Medulla oblongata (tissue), 1 donor: ENCODE measurements around the gene GRID2.
A peak's percentile ranks its signal among the peaks of the same experiment; 100 is the strongest.
"Not testable (repeated sequence)": the region's sequence is repeated elsewhere in the genome, so short reads cannot be mapped to it uniquely, and the experiment has no call there.

Source experiments
- DNase-seq: peaks from one replicate; pipeline ENCODE4 v3.0.0-alpha.2; 2015; ENCODE audit errors: extremely low spot score

Gene GRID2

DNA sequence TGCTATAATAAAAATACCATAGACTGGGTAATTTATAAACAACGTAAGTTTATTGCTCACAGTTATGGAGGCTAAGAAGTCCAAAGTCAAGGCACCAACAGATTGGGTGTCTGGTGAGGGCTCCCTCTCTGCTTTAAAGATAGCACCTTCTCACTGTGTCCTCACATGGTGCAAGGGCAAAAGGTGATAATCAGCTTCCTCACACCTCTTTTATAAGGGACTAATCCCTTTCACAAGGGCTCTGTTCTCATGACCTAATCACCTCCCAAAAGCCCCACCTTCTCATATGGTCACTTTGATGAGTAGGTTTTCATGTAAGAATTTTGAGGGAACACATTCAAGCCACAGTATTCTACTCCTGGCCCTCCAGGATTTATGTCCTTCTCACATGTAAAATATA is 883.1 kb downstream of the GRID2 start:
- no peak for DNase-seq

- no peak for DNase-seq
These were observed 883.7 kb downstream of the GRID2 start for GRCh38 chr4:93187466-93187865.

DNA sequence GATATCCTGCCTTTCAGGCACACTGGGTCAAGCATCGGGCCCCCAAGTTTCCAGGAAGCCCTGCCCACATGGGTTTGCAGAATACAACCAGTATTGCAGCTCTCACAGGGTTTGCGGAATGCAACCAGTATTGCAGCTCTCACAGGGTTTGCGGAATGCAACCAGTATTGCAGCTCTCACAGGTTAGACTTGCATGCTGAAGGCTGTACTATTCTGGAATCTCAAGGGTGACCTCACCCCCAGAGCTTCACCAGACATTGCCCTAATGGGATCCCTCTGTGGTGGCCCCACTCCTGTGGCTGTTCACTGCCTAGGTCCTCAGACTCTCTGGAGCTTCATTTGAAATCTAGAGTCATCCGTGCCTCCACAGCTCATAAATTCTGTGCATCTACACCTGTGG is 884.1 kb downstream of the GRID2 start:
- DNase-seq: no peak

DNA sequence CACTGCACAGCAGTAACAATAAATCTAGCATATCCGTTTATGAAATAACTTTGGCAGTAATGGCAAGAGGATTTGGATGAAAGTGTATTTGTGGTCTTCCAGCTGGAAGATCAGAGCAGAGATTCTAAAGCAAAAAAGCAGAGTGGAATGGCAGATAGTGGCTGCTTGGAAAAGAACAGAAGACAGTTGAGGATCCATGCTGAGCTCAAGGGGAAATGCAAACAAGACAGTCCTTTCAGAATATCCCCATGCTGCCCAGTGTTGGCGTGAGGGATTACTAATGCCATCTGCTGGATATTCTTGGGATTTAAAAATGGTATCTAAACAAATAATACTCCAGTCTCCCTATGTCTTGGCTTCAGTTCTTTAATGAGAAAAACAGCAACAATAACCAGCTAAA is 895.7 kb downstream of the GRID2 start:
- DNase-seq: peak; percentile 36

GRCh38 chr4:93201471-93202096 is 897.8 kb downstream of the GRID2 start:
- DNase-seq: no peak

- DNase-seq: no peak
These were observed 899.9 kb downstream of the GRID2 start for GRCh38 chr4:93203708-93204107.

DNA sequence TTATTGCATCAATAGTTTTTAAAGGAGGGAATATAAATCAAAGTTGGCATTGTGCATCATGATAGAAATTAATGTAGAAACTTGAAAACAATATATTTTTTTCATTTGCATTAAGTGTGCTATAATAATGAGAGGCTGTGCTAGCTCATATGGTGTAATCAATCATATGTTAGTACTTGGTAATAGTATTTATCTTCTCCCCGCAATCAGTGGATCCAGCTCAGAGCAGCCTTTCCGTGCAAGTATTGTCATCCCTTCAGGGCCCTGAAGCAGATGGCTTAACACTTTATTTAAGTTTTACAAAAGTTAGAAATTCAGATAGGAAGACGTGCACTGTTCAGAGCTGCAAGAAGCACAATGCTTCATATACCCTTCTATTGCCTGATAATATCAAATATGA is 908.5 kb downstream of the GRID2 start:
- no peak for DNase-seq

DNA sequence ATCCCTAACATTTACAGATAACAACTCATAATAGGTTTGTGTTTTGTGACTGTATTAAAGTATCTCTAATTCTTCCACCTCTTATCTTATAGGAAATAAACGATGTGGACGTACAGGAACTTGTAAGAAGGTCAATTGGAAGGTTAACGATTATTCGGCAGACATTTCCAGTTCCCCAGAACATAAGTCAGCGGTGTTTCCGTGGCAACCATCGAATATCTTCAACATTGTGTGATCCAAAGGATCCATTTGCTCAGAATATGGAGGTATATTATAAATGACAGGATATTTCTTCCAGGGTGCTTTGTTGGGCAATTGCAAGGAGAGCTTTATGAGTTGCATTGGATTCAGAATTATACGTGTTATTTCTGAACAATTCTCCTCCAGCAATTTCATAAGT is 912.9 kb downstream of the GRID2 start:
- DNase-seq: no peak

DNA sequence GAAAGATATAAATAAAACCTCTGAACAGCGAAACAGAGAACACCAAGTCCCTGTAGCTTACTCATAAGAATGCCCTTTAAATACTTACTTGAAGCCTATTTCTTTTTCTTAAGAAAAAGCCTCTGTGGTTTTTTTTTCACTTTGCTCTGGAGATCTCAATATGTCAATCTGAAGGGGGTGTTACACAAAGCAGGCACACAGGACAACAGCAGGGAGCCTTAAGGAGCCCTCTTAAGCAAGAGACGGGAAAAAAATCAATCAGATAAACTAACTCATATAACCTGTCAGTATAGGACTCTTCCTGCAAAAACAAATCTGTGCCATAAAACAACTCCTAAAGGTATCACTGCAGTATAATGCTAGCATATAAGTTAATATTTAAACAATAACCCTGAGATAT is 913.7 kb downstream of the GRID2 start:
- no peak for DNase-seq

- no peak for DNase-seq
These were observed 918.0 kb downstream of the GRID2 start for GRCh38 chr4:93221771-93222170.

GRCh38 chr4:93228021-93228420 is 924.3 kb downstream of the GRID2 start:
- DNase-seq: no peak

GRCh38 chr4:93232883-93233282 is 929.1 kb downstream of the GRID2 start:
- DNase-seq: no peak

DNA sequence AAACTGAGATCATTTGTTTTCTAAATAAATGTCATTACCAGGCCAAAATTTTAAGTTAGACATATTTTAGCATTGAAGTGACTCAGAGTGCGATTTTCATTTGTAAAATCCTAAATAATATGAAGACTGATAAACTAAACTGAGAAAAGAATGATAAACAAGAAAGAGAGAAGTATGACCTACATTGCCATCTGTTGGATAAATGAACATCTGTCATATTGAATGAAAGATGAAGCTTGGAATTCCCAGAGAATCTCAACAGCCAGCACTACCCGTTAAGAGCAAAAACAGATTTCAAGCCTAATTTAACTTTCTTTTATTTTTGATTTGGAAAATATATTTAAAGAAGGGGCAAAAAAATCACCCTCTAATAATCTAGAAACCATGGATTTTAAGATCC is 933.8 kb downstream of the GRID2 start:
- no peak for DNase-seq

- DNase-seq: no peak
These were observed 939.5 kb downstream of the GRID2 start for GRCh38 chr4:93243262-93243661.

DNA sequence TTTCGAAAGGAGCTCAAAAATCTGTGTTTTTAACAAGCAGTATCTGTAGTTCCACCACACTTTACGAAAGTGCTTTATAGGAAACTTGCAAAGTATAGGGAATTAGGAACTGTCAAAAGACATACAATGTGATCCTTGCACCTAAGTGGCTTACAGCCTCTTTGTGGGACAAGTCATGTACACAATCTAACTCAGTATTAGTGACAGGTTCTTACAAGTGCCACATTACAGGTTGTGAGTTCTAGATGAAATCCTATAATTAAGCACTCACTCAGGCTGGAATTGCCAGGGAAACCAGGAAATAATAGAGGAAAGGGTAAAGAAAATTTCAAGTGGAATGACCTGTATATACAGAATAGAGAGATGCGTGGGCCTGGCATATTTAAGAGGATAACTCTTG is 957.4 kb downstream of the GRID2 start:
- DNase-seq: no peak

- DNase-seq: no peak
These were observed 959.4 kb downstream of the GRID2 start for GRCh38 chr4:93263166-93263565.

GRCh38 chr4:93267747-93268146 is 964.0 kb downstream of the GRID2 start:
- DNase-seq: no peak

GRCh38 chr4:93285346-93285745 is 981.6 kb downstream of the GRID2 start:
- no peak for DNase-seq

GRCh38 chr4:93289241-93289640 is 985.5 kb downstream of the GRID2 start:
- DNase-seq: no peak

DNA sequence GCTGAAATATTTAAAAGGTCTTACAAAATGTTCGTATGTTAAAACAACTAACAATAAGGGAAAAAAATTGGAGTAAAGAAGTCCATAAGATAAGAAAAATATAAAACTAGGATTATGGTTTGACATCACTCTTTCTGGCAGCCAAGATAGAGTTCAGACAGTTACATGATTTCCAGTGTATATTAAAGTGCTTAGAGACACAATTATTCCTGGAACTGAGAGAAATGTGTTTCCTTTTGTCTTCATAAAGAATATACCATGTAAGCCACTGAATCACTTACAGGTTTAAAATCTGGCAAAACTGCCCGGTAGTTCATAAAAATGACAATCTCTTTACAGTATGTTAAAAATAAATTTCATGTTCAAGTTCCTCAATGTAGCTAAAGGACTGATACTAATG is 986.1 kb downstream of the GRID2 start:
- DNase-seq: no peak

- DNase-seq: no peak
These were observed 995.4 kb downstream of the GRID2 start for GRCh38 chr4:93299118-93299517.

DNA sequence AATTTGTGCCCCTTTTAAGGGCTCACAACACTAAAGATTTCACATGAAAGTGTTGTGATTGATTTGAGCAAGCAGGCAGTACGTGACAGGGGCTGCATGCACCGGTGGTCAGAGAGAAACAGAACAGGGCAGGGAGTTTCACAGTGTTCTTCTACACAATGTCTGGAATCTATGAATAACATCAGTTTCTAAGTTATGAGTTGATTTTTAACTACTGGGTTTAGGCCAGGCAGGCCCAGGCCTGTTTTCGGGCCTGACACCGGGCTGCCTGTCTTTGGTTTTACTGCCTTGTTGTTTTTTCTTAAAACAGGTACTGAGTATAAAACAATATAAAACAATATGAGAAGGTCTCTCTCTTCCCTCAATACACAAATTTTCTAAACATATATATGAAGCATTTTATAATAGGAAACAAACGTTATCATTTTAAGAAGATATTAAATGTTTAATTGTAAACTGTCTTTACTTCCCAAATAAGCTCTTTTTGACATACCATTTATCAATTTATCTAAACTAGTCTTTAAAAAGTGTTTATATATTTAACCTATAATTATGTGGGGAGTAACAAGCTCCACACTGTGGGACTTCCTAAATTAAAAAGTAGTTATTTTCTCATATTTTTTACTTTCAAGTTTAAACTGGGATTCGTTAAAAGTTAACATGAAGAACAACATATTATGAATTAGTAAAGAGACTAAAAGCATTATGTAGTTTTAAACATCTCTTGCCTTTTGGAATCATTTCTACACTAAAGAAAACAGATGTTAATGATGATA is 997.2 kb downstream of the GRID2 start:
- DNase-seq: not testable (repeated sequence)

GRCh38 chr4:93302310-93302709 is 998.5 kb downstream of the GRID2 start:
- no peak for DNase-seq

- DNase-seq: no peak
These were observed 999.7 kb downstream of the GRID2 start for GRCh38 chr4:93303440-93303839.
